ENCODE data around the gene KMT2C. TPM values are rescaled to one million over a fixed set of nuclear protein-coding genes. Genes with fewer than 3 reads are reported as not detected.

Gene KMT2C
- total and polyA plus RNA-seq, 4 donors = 6.3 to 35.3 (median 19.3) TPM

DNA sequence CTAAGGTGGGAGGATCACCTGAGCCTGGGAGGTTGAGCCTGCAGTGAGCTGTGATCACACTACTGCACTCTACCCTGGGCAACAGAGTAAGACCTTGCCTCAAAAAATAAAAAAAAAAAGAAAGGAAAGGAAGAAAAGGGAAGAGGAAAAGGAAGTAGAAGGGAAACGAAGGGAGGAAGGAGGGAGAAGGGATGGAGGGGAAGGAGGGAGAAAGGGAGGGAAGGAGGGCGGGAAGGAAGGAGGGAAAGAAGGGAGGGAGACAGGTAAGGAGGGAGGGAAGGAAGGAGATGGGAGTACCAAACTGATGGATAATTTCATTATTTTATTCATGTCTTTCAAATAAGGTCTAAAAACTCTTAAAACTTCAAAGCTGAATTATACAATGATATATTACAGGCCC lies 106.3 kb downstream of the KMT2C start:
- peaks cover 0 to 17% (median 8%) of the 10 kb centered on the region in 4 donors for H3K36me3 ChIP-seq (ENCODE audit: control insufficient read depth in 4 of 4, insufficient read depth in 3 of 4, low read depth in 1 of 4, low read length in 3 of 4)
- H3K4me3 ChIP-seq (ENCODE audit: low read depth in 1 of 3, low read length in 3 of 3) = no peak overlapping the region
- 87% methylated on average over 2 of the region's 2 CpGs for WGBS
- H3K27me3 ChIP-seq (ENCODE audit: control insufficient read depth in 4 of 4, insufficient read depth in 4 of 4, low read length in 3 of 4) = no peaks in the 10 kb centered on the region
- DNase-seq (ENCODE audit: low spot score) = no peak
- H3K4me1 ChIP-seq (ENCODE audit: control insufficient read depth in 4 of 4, insufficient read depth in 4 of 4, low read length in 3 of 4) = peaks cover 0 to 2% (median 0%) of the 10 kb centered on the region in 4 donors
- no peaks in the 10 kb centered on the region for H3K9me3 ChIP-seq (ENCODE audit: control insufficient read depth in 4 of 4, low read length in 3 of 4)
- no peak overlapping the region for H3K27ac ChIP-seq (ENCODE audit: low read depth in 1 of 2, low read length in 2 of 2)
- TF ChIP-seq YY1 (IDR thresholded peaks at IDR 0.05) = no peak
- H3K9ac ChIP-seq (ENCODE audit: low read depth in 1 of 2, low read length in 2 of 2) = no peak overlapping the region

- no peak overlapping the region for H3K9ac ChIP-seq (ENCODE audit: low read depth in 1 of 2, low read length in 2 of 2)
- no peaks in the 10 kb centered on the region for H3K9me3 ChIP-seq (ENCODE audit: control insufficient read depth in 4 of 4, low read length in 3 of 4)
- TF ChIP-seq SP1 (IDR thresholded peaks at IDR 0.05) (no peak), ZBTB33 (IDR thresholded peaks at IDR 0.05) (no peak)
- WGBS = 96% methylated on average over 1 of the region's 1 CpG
- H3K4me1 ChIP-seq (ENCODE audit: control insufficient read depth in 4 of 4, insufficient read depth in 4 of 4, low read length in 3 of 4) = no peaks in the 10 kb centered on the region
- no peaks in the 10 kb centered on the region for H3K27me3 ChIP-seq (ENCODE audit: control insufficient read depth in 4 of 4, insufficient read depth in 4 of 4, low read length in 3 of 4)
- no peak overlapping the region for H3K27ac ChIP-seq (ENCODE audit: low read depth in 1 of 2, low read length in 2 of 2)
- no peak for DNase-seq (ENCODE audit: low spot score)
- H3K4me3 ChIP-seq (ENCODE audit: low read depth in 1 of 3, low read length in 3 of 3) = no peak overlapping the region
- H3K36me3 ChIP-seq (ENCODE audit: control insufficient read depth in 4 of 4, insufficient read depth in 3 of 4, low read depth in 1 of 4, low read length in 3 of 4) = peaks cover 1 to 17% (median 8%) of the 10 kb centered on the region in 4 donors
These were observed 107.6 kb downstream of the KMT2C start for GRCh38 chr7:152328234-152328633.

DNA sequence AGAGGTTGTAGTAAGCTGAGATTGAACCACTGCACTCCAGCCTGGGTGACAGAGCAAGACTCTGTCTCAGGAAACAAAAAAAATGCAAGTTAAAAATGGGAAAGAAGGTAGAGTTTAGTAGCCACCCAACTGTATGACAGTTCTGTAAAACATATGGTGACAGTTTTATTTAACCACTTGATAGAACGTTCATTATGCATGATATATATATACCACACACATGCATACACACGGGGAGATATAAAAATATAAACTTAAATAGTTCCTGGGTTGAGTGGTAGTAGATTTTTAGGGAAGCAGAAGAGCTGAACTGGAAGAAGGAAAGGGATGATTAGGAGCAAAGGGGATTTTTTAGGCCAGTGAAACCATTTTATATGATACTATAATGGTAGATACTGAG lies 120.0 kb downstream of the KMT2C start:
- Histone ChIP-seq H3K27ac (ENCODE audit: low read depth in 1 of 2, low read length in 2 of 2) (no peak overlapping the region), H3K9me3 (ENCODE audit: control insufficient read depth in 4 of 4, low read length in 3 of 4) (no peaks in the 10 kb centered on the region), H3K27me3 (ENCODE audit: control insufficient read depth in 4 of 4, insufficient read depth in 4 of 4, low read length in 3 of 4) (no peaks in the 10 kb centered on the region), H3K36me3 (ENCODE audit: control insufficient read depth in 4 of 4, insufficient read depth in 3 of 4, low read depth in 1 of 4, low read length in 3 of 4) (peaks cover 0 to under 1% (median 0%) of the 10 kb centered on the region in 4 donors), H3K4me3 (ENCODE audit: low read depth in 1 of 3, low read length in 3 of 3) (no peak overlapping the region), H3K9ac (ENCODE audit: low read depth in 1 of 2, low read length in 2 of 2) (no peak overlapping the region), H3K4me1 (ENCODE audit: control insufficient read depth in 4 of 4, insufficient read depth in 4 of 4, low read length in 3 of 4) (peaks cover 0 to 6% (median 1%) of the 10 kb centered on the region in 4 donors)
- TF ChIP-seq RAD21 (IDR thresholded peaks at IDR 0.05) (no peak), ZBTB33 (IDR thresholded peaks at IDR 0.05) (no peak), FOXA2 (IDR thresholded peaks at IDR 0.05) (no peak), FOXA1 (IDR thresholded peaks at IDR 0.05) (no peak), NR2F2 (IDR thresholded peaks at IDR 0.05) (no peak), EGR1 (IDR thresholded peaks at IDR 0.05; ENCODE audit: low read depth in 2 of 2) (no peak), HNF4A (conservative IDR thresholded peaks at IDR 0.05) (no peak), HNF4G (IDR thresholded peaks at IDR 0.05) (no peak), TAF1 (conservative IDR thresholded peaks at IDR 0.05) (no peak), JUND (IDR thresholded peaks at IDR 0.05) (no peak), YY1 (IDR thresholded peaks at IDR 0.05) (no peak), SP1 (IDR thresholded peaks at IDR 0.05) (no peak)
- TF ChIP-seq, protein P1, sequence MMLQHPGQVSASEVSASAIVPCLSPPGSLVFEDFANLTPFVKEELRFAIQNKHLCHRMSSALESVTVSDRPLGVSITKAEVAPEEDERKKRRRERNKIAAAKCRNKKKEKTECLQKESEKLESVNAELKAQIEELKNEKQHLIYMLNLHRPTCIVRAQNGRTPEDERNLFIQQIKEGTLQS (IDR thresholded peaks at IDR 0.05) = no peak
- TF ChIP-seq, protein P2, sequence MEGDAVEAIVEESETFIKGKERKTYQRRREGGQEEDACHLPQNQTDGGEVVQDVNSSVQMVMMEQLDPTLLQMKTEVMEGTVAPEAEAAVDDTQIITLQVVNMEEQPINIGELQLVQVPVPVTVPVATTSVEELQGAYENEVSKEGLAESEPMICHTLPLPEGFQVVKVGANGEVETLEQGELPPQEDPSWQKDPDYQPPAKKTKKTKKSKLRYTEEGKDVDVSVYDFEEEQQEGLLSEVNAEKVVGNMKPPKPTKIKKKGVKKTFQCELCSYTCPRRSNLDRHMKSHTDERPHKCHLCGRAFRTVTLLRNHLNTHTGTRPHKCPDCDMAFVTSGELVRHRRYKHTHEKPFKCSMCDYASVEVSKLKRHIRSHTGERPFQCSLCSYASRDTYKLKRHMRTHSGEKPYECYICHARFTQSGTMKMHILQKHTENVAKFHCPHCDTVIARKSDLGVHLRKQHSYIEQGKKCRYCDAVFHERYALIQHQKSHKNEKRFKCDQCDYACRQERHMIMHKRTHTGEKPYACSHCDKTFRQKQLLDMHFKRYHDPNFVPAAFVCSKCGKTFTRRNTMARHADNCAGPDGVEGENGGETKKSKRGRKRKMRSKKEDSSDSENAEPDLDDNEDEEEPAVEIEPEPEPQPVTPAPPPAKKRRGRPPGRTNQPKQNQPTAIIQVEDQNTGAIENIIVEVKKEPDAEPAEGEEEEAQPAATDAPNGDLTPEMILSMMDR (IDR thresholded peaks at IDR 0.05; ENCODE audit: low read depth, low read length, missing input control) = no peak
- TF ChIP-seq, protein P3, sequence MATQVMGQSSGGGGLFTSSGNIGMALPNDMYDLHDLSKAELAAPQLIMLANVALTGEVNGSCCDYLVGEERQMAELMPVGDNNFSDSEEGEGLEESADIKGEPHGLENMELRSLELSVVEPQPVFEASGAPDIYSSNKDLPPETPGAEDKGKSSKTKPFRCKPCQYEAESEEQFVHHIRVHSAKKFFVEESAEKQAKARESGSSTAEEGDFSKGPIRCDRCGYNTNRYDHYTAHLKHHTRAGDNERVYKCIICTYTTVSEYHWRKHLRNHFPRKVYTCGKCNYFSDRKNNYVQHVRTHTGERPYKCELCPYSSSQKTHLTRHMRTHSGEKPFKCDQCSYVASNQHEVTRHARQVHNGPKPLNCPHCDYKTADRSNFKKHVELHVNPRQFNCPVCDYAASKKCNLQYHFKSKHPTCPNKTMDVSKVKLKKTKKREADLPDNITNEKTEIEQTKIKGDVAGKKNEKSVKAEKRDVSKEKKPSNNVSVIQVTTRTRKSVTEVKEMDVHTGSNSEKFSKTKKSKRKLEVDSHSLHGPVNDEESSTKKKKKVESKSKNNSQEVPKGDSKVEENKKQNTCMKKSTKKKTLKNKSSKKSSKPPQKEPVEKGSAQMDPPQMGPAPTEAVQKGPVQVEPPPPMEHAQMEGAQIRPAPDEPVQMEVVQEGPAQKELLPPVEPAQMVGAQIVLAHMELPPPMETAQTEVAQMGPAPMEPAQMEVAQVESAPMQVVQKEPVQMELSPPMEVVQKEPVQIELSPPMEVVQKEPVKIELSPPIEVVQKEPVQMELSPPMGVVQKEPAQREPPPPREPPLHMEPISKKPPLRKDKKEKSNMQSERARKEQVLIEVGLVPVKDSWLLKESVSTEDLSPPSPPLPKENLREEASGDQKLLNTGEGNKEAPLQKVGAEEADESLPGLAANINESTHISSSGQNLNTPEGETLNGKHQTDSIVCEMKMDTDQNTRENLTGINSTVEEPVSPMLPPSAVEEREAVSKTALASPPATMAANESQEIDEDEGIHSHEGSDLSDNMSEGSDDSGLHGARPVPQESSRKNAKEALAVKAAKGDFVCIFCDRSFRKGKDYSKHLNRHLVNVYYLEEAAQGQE (IDR thresholded peaks at IDR 0.05) = no peak
- no peak for DNase-seq (ENCODE audit: low spot score)
- WGBS = 91% methylated on average over 2 of the region's 2 CpGs

Measured in liver (tissue), 9 donors.